ENCODE measurements around the gene PRR16.

GRCh38 chr5:120454094-120454798 is 9.9 kb upstream of the PRR16 start:
- TF ChIP-seq SPI1 (IDR thresholded peaks at IDR 0.05; ENCODE audit: low read depth, low read length) = no peak
- TF ChIP-seq POLR2AphosphoS5 (IDR thresholded peaks at IDR 0.05; ENCODE audit: low read depth, low read length) = no peak
- no peak for TF ChIP-seq POLR2A (IDR thresholded peaks at IDR 0.05; ENCODE audit: low read depth, low read length)
- no peak for TF ChIP-seq TAF1 (IDR thresholded peaks at IDR 0.05; ENCODE audit: low read depth, low read length)
